GM21528 (cell line): ENCODE results near the gene SPTSSA.

Experiments
- ATAC-seq: cut with Tn5 transposase; IDR thresholded peaks from one replicate; pipeline ENCODE4 v1.9.1; 2021; ENCODE audit warnings: mild to moderate bottlenecking, moderate library complexity; ENCODE audit not compliant: unreplicated experiment, low FRiP score

The SPTSSA gene

GRCh38 chr14:34474187-34474679, 12.2 kb upstream of the SPTSSA start:
- ATAC-seq = no peak

- ATAC-seq = no peak
Observed at GRCh38 chr14:34472706-34473279, 10.8 kb upstream of the SPTSSA start.

GRCh38 chr14:34470319-34470718, 8.3 kb upstream of the SPTSSA start:
- ATAC-seq = no peak

GRCh38 chr14:34466691-34467090, 4.7 kb upstream of the SPTSSA start:
- ATAC-seq = no peak

GRCh38 chr14:34465069-34465859, 3.2 kb upstream of the SPTSSA start:
- no peak for ATAC-seq

GRCh38 chr14:34463598-34463961, 1.5 kb upstream of the SPTSSA start:
- no peak for ATAC-seq

- ATAC-seq = peak; percentile 31
Observed at GRCh38 chr14:34461334-34462131, 507 bp downstream of the SPTSSA start.

GRCh38 chr14:34460841-34461240, 1.2 kb downstream of the SPTSSA start:
- no peak for ATAC-seq

- no peak for ATAC-seq
Observed at GRCh38 chr14:34460295-34460694, 1.7 kb downstream of the SPTSSA start.

GRCh38 chr14:34457186-34457585, 4.9 kb downstream of the SPTSSA start:
- ATAC-seq = no peak

- ATAC-seq = no peak
Observed at GRCh38 chr14:34453226-34453625, 8.8 kb downstream of the SPTSSA start.

GRCh38 chr14:34452258-34452822, 9.7 kb downstream of the SPTSSA start:
- ATAC-seq = no peak

GRCh38 chr14:34450958-34451357, 11.1 kb downstream of the SPTSSA start:
- no peak for ATAC-seq

GRCh38 chr14:34450542-34450915, 11.5 kb downstream of the SPTSSA start:
- ATAC-seq = no peak

- no peak for ATAC-seq
Observed at GRCh38 chr14:34449819-34450541, 12.1 kb downstream of the SPTSSA start.

GRCh38 chr14:34439090-34439489, 22.9 kb downstream of the SPTSSA start:
- ATAC-seq = no peak

GRCh38 chr14:34438438-34438837, 23.6 kb downstream of the SPTSSA start:
- ATAC-seq = no peak

GRCh38 chr14:34437729-34438080, 24.3 kb downstream of the SPTSSA start:
- ATAC-seq = no peak

GRCh38 chr14:34436960-34437728, 24.9 kb downstream of the SPTSSA start:
- ATAC-seq = no peak
